RWPE2 (cell line): Measurements from ENCODE around the gene RDH13.

Experiments
- ATAC-seq: fragments of 200-7000 bp; cut with Tn5 transposase; 3 replicates; pipeline ENCODE4 v1.9.1; 2021; ENCODE audit warnings: low read depth
- DNase-seq: peaks from one replicate; pipeline ENCODE4 v3.0.0-alpha.2; 2020; ENCODE audit warnings: low spot score
- H3K27ac ChIP-seq: fragments of 450-650 bp; 2 replicates; pipeline ENCODE4 v1.5.1; 2017; ENCODE audit warnings: mild to moderate bottlenecking; ENCODE audit not compliant: poor library complexity, severe bottlenecking
- H3K27me3 ChIP-seq: fragments of 250-450 bp; sonication (Bioruptor Pico); 2 replicates; pipeline ENCODE4 v1.5.1; 2021; ENCODE audit warnings: mild to moderate bottlenecking, moderate library complexity; ENCODE audit not compliant: insufficient read depth, poor library complexity, severe bottlenecking
- H3K36me3 ChIP-seq: fragments of 250-450 bp; sonication (Bioruptor Pico); 2 replicates; pipeline ENCODE4 v1.5.1; 2020; ENCODE audit warnings: low read depth, mild to moderate bottlenecking, moderate library complexity
- H3K4me1 ChIP-seq: fragments of 250-450 bp; sonication (Bioruptor Pico); 2 replicates; pipeline ENCODE4 v1.5.1; 2021; ENCODE audit warnings: mild to moderate bottlenecking, moderate library complexity; ENCODE audit not compliant: insufficient read depth, poor library complexity, severe bottlenecking
- H3K4me3 ChIP-seq: fragments of 250-450 bp; sonication (Bioruptor Pico); 2 replicates; pipeline ENCODE4 v1.5.1; 2021; ENCODE audit warnings: mild to moderate bottlenecking, moderate library complexity; ENCODE audit not compliant: severe bottlenecking
- H3K9me3 ChIP-seq: fragments of 250-450 bp; sonication (Bioruptor Pico); 2 replicates; pipeline ENCODE4 v1.5.1; 2021; ENCODE audit warnings: mild to moderate bottlenecking, moderate library complexity; ENCODE audit not compliant: severe bottlenecking
- CTCF ChIP-seq: fragments of 450-650 bp; IDR thresholded peaks from one replicate; pipeline ENCODE4 v1.5.1; 2017; ENCODE audit warnings: mild to moderate bottlenecking, moderate library complexity; ENCODE audit not compliant: poor library complexity, severe bottlenecking

The RDH13 gene

GRCh38 chr19:55090564-55090963 is 27.6 kb upstream of the RDH13 start:
- no peak for TF ChIP-seq CTCF
- peaks cover 20% of the 10 kb centered on the region for H3K36me3 ChIP-seq
- DNase-seq (peak; percentile 68), ATAC-seq (no peak)
- H3K27ac ChIP-seq: no peak overlapping the region
- no peaks in the 10 kb centered on the region for H3K27me3 ChIP-seq
- no peaks in the 10 kb centered on the region for H3K4me1 ChIP-seq
- no peak overlapping the region for H3K4me3 ChIP-seq
- no peaks in the 10 kb centered on the region for H3K9me3 ChIP-seq

GRCh38 chr19:55089342-55089944 is 26.5 kb upstream of the RDH13 start:
- Histone ChIP-seq H3K9me3 (no peaks in the 10 kb centered on the region), H3K4me3 (no peak overlapping the region), H3K27me3 (no peaks in the 10 kb centered on the region), H3K4me1 (no peaks in the 10 kb centered on the region), H3K36me3 (peaks cover 13% of the 10 kb centered on the region), H3K27ac (no peak overlapping the region)
- TF ChIP-seq CTCF: no peak
- ATAC-seq (no peak), DNase-seq (peak; percentile 23)

- H3K27me3 ChIP-seq: no peaks in the 10 kb centered on the region
- H3K4me3 ChIP-seq: no peak overlapping the region
- ATAC-seq (peak; percentile 36; the same call in 2 of the 3 replicates), DNase-seq (peak; percentile 61)
- TF ChIP-seq CTCF: peak; percentile 81
- H3K27ac ChIP-seq: no peak overlapping the region
- peaks cover 11% of the 10 kb centered on the region for H3K36me3 ChIP-seq
- no peaks in the 10 kb centered on the region for H3K9me3 ChIP-seq
- no peaks in the 10 kb centered on the region for H3K4me1 ChIP-seq
Measured at GRCh38 chr19:55088543-55089341, 25.8 kb upstream of the RDH13 start.

- H3K27ac ChIP-seq: no peak overlapping the region
- no peaks in the 10 kb centered on the region for H3K4me1 ChIP-seq
- no peak overlapping the region for H3K4me3 ChIP-seq
- TF ChIP-seq CTCF: no peak
- ATAC-seq (no peak), DNase-seq (peak; percentile 42)
- no peaks in the 10 kb centered on the region for H3K9me3 ChIP-seq
- H3K36me3 ChIP-seq: peaks cover 11% of the 10 kb centered on the region
- no peaks in the 10 kb centered on the region for H3K27me3 ChIP-seq
Measured at GRCh38 chr19:55088021-55088451, 25.1 kb upstream of the RDH13 start.

- Histone ChIP-seq H3K4me1 (no peaks in the 10 kb centered on the region), H3K9me3 (no peaks in the 10 kb centered on the region), H3K36me3 (peaks cover 11% of the 10 kb centered on the region), H3K4me3 (no peak overlapping the region), H3K27me3 (no peaks in the 10 kb centered on the region), H3K27ac (no peak overlapping the region)
- no peak for TF ChIP-seq CTCF
- DNase-seq (peak; percentile 41), ATAC-seq (no peak)
Measured at GRCh38 chr19:55087542-55087901, 24.6 kb upstream of the RDH13 start.
